SK-N-SH treated with all-trans-retinoic acid at 6 μM for 48 hours (cell line): ENCODE data around the gene EIF1B.

Experiments
- ATAC-seq: fragments of 200-7000 bp; cut with Tn5 transposase; 3 replicates; pipeline ENCODE4 v1.9.1; 2020; ENCODE audit warnings: mild to moderate bottlenecking, moderate library complexity
- ARNTL ChIP-seq: fragments of 450-650 bp; formaldehyde crosslinking; IDR thresholded peaks from 2 replicates; pipeline ENCODE4 v1.5.0; 2020; ENCODE audit warnings: low read depth, mild to moderate bottlenecking, moderate library complexity, borderline replicate concordance
- BACH2 ChIP-seq: fragments of 250-450 bp; sonication (Bioruptor Pico); IDR thresholded peaks from 2 replicates; pipeline ENCODE4 v1.9.0; 2021; ENCODE audit warnings: mild to moderate bottlenecking, borderline replicate concordance
- CSDC2 ChIP-seq: fragments of 250-450 bp; sonication (Bioruptor Pico); IDR thresholded peaks from 2 replicates; pipeline ENCODE4 v1.5.0; 2020; ENCODE audit warnings: mild to moderate bottlenecking, moderate library complexity
- ESRRG ChIP-seq: fragments of 250-450 bp; sonication (Bioruptor Pico); IDR thresholded peaks from 2 replicates; pipeline ENCODE4 v1.6.1; 2021; ENCODE audit warnings: mild to moderate bottlenecking
- GLIS3 ChIP-seq: fragments of 250-450 bp; sonication (Bioruptor Pico); IDR thresholded peaks from 2 replicates; pipeline ENCODE4 v1.5.0; 2020; ENCODE audit warnings: mild to moderate bottlenecking, moderate library complexity
- ISL1 ChIP-seq: fragments of 250-450 bp; sonication (Bioruptor Pico); IDR thresholded peaks from 2 replicates; pipeline ENCODE4 v2.1.2; 2022; ENCODE audit warnings: mild to moderate bottlenecking, moderate library complexity
- OSR1 ChIP-seq: fragments of 250-450 bp; sonication (Bioruptor Pico); IDR thresholded peaks from 2 replicates; pipeline ENCODE4 v1.8.0; 2022; ENCODE audit warnings: moderate library complexity, mild to moderate bottlenecking, inconsistent platforms
- PPARA ChIP-seq: fragments of 250-450 bp; sonication (Bioruptor Pico); IDR thresholded peaks from 2 replicates; pipeline ENCODE4 v1.5.0; 2020; ENCODE audit warnings: mild to moderate bottlenecking, borderline replicate concordance
- RARB ChIP-seq: fragments of 250-450 bp; sonication (Bioruptor Pico); IDR thresholded peaks from 2 replicates; pipeline ENCODE4 v1.8.0; 2021; ENCODE audit warnings: mild to moderate bottlenecking, moderate library complexity
- SNAI2 ChIP-seq: fragments of 250-450 bp; sonication (Bioruptor Pico); IDR thresholded peaks from 2 replicates; pipeline ENCODE4 v1.5.0; 2020; ENCODE audit warnings: mild to moderate bottlenecking, moderate library complexity
- TCF4 ChIP-seq: fragments of 250-450 bp; sonication (Bioruptor Pico); IDR thresholded peaks from 2 replicates; pipeline ENCODE4 v1.8.0; 2021; ENCODE audit warnings: mild to moderate bottlenecking, moderate library complexity, borderline replicate concordance
- TOX ChIP-seq: fragments of 250-450 bp; sonication (Bioruptor Pico); IDR thresholded peaks from 2 replicates; pipeline ENCODE4 v1.8.0; 2021; ENCODE audit warnings: mild to moderate bottlenecking, moderate library complexity, borderline replicate concordance
- ZC3H10 ChIP-seq: fragments of 250-450 bp; sonication (Bioruptor Pico); IDR thresholded peaks from 2 replicates; pipeline ENCODE4 v1.5.1; 2021; ENCODE audit warnings: mild to moderate bottlenecking, moderate library complexity
- ZFP3 ChIP-seq: fragments of 250-450 bp; sonication (Bioruptor Pico); IDR thresholded peaks from 2 replicates; pipeline ENCODE4 v1.5.0; 2020; ENCODE audit warnings: mild to moderate bottlenecking, moderate library complexity
- ZFP30 ChIP-seq: fragments of 450-650 bp; formaldehyde crosslinking; IDR thresholded peaks from 2 replicates; pipeline ENCODE4 v1.5.0; 2022; ENCODE audit warnings: mild to moderate bottlenecking, moderate library complexity
- ZNF565 ChIP-seq: fragments of 450-650 bp; formaldehyde crosslinking; conservative IDR thresholded peaks from 2 replicates; pipeline ENCODE4 v1.5.0; 2020; ENCODE audit warnings: low read depth, mild to moderate bottlenecking, moderate library complexity
- ZNF70 ChIP-seq: fragments of 450-650 bp; formaldehyde crosslinking; IDR thresholded peaks from 2 replicates; pipeline ENCODE4 v1.5.0; 2020; ENCODE audit warnings: mild to moderate bottlenecking, moderate library complexity
- ZNF8 ChIP-seq: fragments of 450-650 bp; formaldehyde crosslinking; IDR thresholded peaks from 2 replicates; pipeline ENCODE4 v1.5.0; 2020; ENCODE audit warnings: mild to moderate bottlenecking, moderate library complexity
- TF ChIP-seq, protein P1 (sequence below): fragments of 250-450 bp; sonication (Bioruptor Pico); IDR thresholded peaks from 2 replicates; pipeline ENCODE4 v1.5.1; 2020; ENCODE audit warnings: low read depth, mild to moderate bottlenecking, moderate library complexity
- TF ChIP-seq, protein P2 (sequence below): fragments of 250-450 bp; sonication (Bioruptor Pico); IDR thresholded peaks from 2 replicates; pipeline ENCODE4 v1.5.1; 2021; ENCODE audit warnings: mild to moderate bottlenecking, moderate library complexity
- TF ChIP-seq, protein P3 (sequence below): fragments of 250-450 bp; sonication (Bioruptor Pico); IDR thresholded peaks from 2 replicates; pipeline ENCODE4 v1.8.0; 2020; ENCODE audit warnings: mild to moderate bottlenecking, moderate library complexity, borderline replicate concordance
- TF ChIP-seq, protein P4 (sequence below): fragments of 250-450 bp; sonication (Bioruptor Pico); IDR thresholded peaks from 2 replicates; pipeline ENCODE4 v1.5.0; 2020; ENCODE audit warnings: mild to moderate bottlenecking, moderate library complexity

Gene EIF1B

DNA sequence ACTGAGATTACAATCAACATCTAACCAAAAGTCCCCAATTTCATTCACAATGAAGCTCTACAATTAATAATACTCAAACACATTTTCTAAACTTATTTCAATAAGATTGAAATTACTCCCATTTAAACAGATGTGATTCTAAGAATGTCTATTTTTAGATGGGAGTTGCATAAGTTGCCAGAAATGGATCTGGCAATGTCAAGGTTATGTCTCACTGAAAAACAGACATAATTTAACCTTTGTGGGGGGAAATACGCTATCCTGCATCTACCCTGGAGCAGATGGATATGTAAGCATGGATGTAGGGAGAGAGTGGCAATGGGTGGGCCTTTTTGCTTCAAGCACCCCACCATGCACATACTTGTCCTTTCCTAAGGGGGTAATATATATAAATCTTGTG lies 6.7 kb upstream of the EIF1B start:
- TF ChIP-seq, protein P1, sequence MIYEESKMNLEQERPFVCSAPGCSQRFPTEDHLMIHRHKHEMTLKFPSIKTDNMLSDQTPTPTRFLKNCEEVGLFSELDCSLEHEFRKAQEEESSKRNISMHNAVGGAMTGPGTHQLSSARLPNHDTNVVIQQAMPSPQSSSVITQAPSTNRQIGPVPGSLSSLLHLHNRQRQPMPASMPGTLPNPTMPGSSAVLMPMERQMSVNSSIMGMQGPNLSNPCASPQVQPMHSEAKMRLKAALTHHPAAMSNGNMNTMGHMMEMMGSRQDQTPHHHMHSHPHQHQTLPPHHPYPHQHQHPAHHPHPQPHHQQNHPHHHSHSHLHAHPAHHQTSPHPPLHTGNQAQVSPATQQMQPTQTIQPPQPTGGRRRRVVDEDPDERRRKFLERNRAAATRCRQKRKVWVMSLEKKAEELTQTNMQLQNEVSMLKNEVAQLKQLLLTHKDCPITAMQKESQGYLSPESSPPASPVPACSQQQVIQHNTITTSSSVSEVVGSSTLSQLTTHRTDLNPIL (CRISPR knock-in tag) = no peak
- TF ChIP-seq PPARA (CRISPR knock-in tag) (no peak), CSDC2 (CRISPR knock-in tag) (no peak), TOX (no peak), GLIS3 (no peak), RARB (CRISPR knock-in tag) (no peak), ESRRG (CRISPR knock-in tag) (no peak), ZNF70 (no peak), ISL1 (CRISPR knock-in tag) (no peak), ZFP30 (CRISPR knock-in tag) (no peak), ZC3H10 (CRISPR knock-in tag) (no peak), TCF4 (CRISPR knock-in tag) (no peak), BACH2 (CRISPR knock-in tag) (no peak), OSR1 (CRISPR knock-in tag) (no peak), ZNF565 (CRISPR knock-in tag) (no peak), ZFP3 (CRISPR knock-in tag) (no peak), ARNTL (CRISPR knock-in tag) (no peak)
- TF ChIP-seq, protein P2, sequence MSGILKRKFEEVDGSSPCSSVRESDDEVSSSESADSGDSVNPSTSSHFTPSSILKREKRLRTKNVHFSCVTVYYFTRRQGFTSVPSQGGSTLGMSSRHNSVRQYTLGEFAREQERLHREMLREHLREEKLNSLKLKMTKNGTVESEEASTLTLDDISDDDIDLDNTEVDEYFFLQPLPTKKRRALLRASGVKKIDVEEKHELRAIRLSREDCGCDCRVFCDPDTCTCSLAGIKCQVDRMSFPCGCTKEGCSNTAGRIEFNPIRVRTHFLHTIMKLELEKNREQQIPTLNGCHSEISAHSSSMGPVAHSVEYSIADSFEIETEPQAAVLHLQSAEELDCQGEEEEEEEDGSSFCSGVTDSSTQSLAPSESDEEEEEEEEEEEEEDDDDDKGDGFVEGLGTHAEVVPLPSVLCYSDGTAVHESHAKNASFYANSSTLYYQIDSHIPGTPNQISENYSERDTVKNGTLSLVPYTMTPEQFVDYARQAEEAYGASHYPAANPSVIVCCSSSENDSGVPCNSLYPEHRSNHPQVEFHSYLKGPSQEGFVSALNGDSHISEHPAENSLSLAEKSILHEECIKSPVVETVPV (CRISPR knock-in tag) = no peak
- TF ChIP-seq, protein P3, sequence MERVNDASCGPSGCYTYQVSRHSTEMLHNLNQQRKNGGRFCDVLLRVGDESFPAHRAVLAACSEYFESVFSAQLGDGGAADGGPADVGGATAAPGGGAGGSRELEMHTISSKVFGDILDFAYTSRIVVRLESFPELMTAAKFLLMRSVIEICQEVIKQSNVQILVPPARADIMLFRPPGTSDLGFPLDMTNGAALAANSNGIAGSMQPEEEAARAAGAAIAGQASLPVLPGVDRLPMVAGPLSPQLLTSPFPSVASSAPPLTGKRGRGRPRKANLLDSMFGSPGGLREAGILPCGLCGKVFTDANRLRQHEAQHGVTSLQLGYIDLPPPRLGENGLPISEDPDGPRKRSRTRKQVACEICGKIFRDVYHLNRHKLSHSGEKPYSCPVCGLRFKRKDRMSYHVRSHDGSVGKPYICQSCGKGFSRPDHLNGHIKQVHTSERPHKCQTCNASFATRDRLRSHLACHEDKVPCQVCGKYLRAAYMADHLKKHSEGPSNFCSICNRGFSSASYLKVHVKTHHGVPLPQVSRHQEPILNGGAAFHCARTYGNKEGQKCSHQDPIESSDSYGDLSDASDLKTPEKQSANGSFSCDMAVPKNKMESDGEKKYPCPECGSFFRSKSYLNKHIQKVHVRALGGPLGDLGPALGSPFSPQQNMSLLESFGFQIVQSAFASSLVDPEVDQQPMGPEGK (CRISPR knock-in tag) = no peak
- TF ChIP-seq, protein P4, sequence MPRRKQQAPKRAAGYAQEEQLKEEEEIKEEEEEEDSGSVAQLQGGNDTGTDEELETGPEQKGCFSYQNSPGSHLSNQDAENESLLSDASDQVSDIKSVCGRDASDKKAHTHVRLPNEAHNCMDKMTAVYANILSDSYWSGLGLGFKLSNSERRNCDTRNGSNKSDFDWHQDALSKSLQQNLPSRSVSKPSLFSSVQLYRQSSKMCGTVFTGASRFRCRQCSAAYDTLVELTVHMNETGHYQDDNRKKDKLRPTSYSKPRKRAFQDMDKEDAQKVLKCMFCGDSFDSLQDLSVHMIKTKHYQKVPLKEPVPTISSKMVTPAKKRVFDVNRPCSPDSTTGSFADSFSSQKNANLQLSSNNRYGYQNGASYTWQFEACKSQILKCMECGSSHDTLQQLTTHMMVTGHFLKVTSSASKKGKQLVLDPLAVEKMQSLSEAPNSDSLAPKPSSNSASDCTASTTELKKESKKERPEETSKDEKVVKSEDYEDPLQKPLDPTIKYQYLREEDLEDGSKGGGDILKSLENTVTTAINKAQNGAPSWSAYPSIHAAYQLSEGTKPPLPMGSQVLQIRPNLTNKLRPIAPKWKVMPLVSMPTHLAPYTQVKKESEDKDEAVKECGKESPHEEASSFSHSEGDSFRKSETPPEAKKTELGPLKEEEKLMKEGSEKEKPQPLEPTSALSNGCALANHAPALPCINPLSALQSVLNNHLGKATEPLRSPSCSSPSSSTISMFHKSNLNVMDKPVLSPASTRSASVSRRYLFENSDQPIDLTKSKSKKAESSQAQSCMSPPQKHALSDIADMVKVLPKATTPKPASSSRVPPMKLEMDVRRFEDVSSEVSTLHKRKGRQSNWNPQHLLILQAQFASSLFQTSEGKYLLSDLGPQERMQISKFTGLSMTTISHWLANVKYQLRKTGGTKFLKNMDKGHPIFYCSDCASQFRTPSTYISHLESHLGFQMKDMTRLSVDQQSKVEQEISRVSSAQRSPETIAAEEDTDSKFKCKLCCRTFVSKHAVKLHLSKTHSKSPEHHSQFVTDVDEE (CRISPR knock-in tag) = no peak
- no peak for ATAC-seq

DNA sequence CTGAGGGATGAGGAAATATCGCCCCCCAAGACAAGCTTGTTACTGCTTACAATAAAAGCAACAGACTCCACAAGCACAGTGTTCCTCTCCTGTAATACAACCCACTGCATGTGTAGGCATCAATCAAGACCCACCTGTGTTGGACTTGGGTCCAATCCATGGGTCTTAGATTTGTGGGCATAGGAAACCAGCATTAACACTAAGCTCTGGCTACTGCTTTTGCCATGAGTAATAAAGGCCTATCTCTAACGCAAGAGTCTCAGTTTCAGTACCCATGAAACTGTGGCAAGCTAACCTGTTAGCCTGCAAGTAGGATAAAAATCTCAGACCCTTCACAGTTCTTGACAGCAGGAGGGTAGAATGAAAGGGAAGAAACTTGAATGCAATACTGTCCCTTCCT lies 5.2 kb upstream of the EIF1B start:
- no peak for ATAC-seq
- TF ChIP-seq ZNF8 (CRISPR knock-in tag) = no peak
- TF ChIP-seq ZNF565 (CRISPR knock-in tag) = no peak
- TF ChIP-seq RARB (CRISPR knock-in tag) = no peak

DNA sequence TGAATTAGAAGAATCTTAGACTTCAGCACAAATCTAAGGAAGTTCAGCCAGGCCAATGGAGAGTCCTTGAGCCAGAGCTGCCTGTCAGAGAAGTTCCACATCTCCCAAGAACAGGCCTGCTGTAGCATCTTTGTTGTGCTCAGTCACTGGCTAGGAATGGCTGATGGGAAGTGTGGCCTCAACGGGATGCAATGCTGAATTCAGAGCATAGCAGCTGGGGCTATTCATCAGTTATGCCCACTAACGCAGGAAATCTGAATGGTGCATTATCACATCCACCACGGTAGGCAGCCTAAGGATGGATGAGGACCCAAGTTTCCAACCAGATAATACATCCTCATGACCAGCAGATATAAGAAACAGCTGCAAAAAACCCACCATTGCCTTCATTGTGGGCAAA lies 3.2 kb upstream of the EIF1B start:
- no peak for ATAC-seq
- TF ChIP-seq, protein P2 (CRISPR knock-in tag) = no peak
- TF ChIP-seq, protein P3 (CRISPR knock-in tag) = no peak
- TF ChIP-seq ZNF8 (CRISPR knock-in tag) = no peak
- TF ChIP-seq, protein P4 (CRISPR knock-in tag) = no peak
- no peak for TF ChIP-seq SNAI2 (CRISPR knock-in tag)
- no peak for TF ChIP-seq ZFP30 (CRISPR knock-in tag)
- no peak for TF ChIP-seq ZFP3 (CRISPR knock-in tag)
- no peak for TF ChIP-seq GLIS3
- TF ChIP-seq PPARA (CRISPR knock-in tag) = no peak
- no peak for TF ChIP-seq BACH2 (CRISPR knock-in tag)
- no peak for TF ChIP-seq RARB (CRISPR knock-in tag)
- TF ChIP-seq ZNF565 (CRISPR knock-in tag) = no peak
- no peak for TF ChIP-seq OSR1 (CRISPR knock-in tag)
- TF ChIP-seq ARNTL (CRISPR knock-in tag) = no peak
- TF ChIP-seq, protein P1 (CRISPR knock-in tag) = no peak
- no peak for TF ChIP-seq ZNF70
